Adrenal gland (tissue), 5 donors: ENCODE results near the gene ROR2.

ENCODE experiments used
- CTCF ChIP-seq, 6 experiments: fragments of 450-650 bp in 4 of 6; fragments of 200-600 bp in 2 of 6; sonication (generic) in 1 of 6; IDR thresholded peaks; 1 replicate in 5 of 6; 2 replicates in 1 of 6; pipeline versions ENCODE4 v1.5.1 to v1.8.0; 2016 to 2021; ENCODE audit warnings: antibody characterized with exemption in 6 of 6, mild to moderate bottlenecking in 2 of 6, moderate library complexity in 1 of 6
- POLR2A ChIP-seq, 2 donors: fragments of 450-650 bp; IDR thresholded peaks; one replicate each; pipeline ENCODE4 v1.6.1; 2017; ENCODE audit warnings: antibody characterized with exemption in 2 of 2, mild to moderate bottlenecking in 2 of 2, moderate library complexity in 1 of 2
- donor health status: DM: no; HTN: no; CAD: no.

DNA sequence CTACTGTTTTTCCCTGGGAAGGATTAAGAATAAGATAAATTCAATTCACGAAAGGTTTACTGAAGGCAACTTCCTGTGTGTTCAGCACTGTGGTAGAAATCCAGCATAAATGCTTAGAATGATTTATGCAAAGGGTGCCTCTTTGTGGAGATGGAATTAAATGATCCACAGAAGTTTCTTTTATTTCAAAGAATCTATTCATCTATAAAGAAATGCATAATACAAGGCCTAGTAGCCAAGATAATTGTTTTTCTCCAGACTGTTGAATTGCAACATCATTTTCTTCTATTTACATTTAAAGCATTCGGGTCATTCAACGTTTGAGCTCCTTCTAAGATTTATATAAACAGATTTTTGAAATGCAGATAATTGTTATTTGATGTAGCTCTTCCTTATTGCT lies 387.6 kb downstream of the ROR2 start:
- TF ChIP-seq POLR2A (IDR thresholded peaks at IDR 0.05) (no peak), CTCF (IDR thresholded peaks at IDR 0.05) (no peak)
